ENCODE data around the gene ZNF462. TPM values are rescaled to one million over a fixed set of nuclear protein-coding genes. Genes with fewer than 3 reads are reported as not detected.
A peak's percentile ranks its signal among the peaks of the same experiment; 100 is the strongest.

ZNF462 gene
- total RNA-seq, 1 donor from 2014 or later = 98.3 TPM

- no peaks in the 10 kb centered on the region for H3K9me3 Mint-ChIP-seq (ENCODE audit: unreplicated experiment)
- no peak overlapping the region for H3K4me3 Mint-ChIP-seq (ENCODE audit: unreplicated experiment)
- H3K4me1 Mint-ChIP-seq (ENCODE audit: unreplicated experiment) = peaks cover 22% of the 10 kb centered on the region
- no peaks in the 10 kb centered on the region for H3K36me3 Mint-ChIP-seq (ENCODE audit: low read depth, unreplicated experiment)
- H3K27me3 Mint-ChIP-seq (ENCODE audit: unreplicated experiment) = peaks cover 6% of the 10 kb centered on the region
- DNase-seq (ENCODE audit: low spot score) = no peak
- TF ChIP-seq, protein P1, sequence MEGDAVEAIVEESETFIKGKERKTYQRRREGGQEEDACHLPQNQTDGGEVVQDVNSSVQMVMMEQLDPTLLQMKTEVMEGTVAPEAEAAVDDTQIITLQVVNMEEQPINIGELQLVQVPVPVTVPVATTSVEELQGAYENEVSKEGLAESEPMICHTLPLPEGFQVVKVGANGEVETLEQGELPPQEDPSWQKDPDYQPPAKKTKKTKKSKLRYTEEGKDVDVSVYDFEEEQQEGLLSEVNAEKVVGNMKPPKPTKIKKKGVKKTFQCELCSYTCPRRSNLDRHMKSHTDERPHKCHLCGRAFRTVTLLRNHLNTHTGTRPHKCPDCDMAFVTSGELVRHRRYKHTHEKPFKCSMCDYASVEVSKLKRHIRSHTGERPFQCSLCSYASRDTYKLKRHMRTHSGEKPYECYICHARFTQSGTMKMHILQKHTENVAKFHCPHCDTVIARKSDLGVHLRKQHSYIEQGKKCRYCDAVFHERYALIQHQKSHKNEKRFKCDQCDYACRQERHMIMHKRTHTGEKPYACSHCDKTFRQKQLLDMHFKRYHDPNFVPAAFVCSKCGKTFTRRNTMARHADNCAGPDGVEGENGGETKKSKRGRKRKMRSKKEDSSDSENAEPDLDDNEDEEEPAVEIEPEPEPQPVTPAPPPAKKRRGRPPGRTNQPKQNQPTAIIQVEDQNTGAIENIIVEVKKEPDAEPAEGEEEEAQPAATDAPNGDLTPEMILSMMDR (IDR thresholded peaks at IDR 0.05; ENCODE audit: unreplicated experiment) = no peak
- H3K27ac Mint-ChIP-seq (ENCODE audit: unreplicated experiment) = no peak overlapping the region
These were observed 179.6 kb downstream of the ZNF462 start for GRCh38 chr9:107042606-107043005.

DNA sequence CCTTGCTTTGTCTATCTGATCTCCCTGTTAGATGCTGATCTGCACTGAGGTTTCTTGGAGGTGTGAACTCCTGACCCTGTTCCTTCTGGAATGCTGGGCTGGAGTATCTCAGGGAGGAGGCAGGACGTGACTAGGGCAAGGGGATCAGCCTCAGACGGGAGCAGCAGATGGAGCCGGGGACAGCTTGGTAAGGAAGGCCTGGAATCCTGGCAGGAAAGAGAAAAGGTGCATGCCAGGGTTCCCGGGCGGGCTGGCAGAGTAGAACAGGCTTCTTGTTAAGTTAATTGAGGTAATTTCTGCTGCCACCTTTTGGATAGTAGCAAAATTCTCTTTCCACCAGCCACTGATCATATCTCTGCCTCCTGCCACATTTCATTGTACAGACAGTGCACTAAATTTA, 180.9 kb downstream of the ZNF462 start:
- Mint-ChIP-seq H3K27me3 (ENCODE audit: unreplicated experiment) (peaks cover 14% of the 10 kb centered on the region), H3K4me1 (ENCODE audit: unreplicated experiment) (peaks cover 31% of the 10 kb centered on the region), H3K4me3 (ENCODE audit: unreplicated experiment) (no peak overlapping the region), H3K27ac (ENCODE audit: unreplicated experiment) (no peak overlapping the region), H3K9me3 (ENCODE audit: unreplicated experiment) (no peaks in the 10 kb centered on the region), H3K36me3 (ENCODE audit: low read depth, unreplicated experiment) (no peaks in the 10 kb centered on the region)
- DNase-seq (ENCODE audit: low spot score) = no peak
- TF ChIP-seq, protein P1 (IDR thresholded peaks at IDR 0.05; ENCODE audit: unreplicated experiment) = no peak

DNA sequence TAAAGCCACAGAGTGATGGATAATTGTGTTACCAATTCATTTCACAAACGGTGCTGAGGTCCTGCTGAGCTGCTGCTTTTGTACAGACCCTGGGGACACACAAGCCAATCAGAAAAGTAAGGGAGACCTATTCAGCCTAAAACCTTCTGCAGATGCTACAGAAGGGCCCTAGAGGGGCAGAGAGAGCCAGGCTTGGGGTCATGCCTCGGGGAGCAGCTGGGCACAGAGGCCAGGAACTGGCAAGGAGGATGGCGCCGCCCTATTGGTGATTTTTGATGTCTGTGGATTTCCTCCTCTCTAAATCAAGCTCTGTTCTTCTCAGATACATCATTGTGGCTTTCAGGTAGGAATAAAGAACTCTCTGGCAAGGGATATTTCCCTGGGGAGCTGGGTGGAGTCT, 181.9 kb downstream of the ZNF462 start:
- H3K27me3 Mint-ChIP-seq (ENCODE audit: unreplicated experiment) = peaks cover 14% of the 10 kb centered on the region
- H3K27ac Mint-ChIP-seq (ENCODE audit: unreplicated experiment) = no peak overlapping the region
- no peaks in the 10 kb centered on the region for H3K36me3 Mint-ChIP-seq (ENCODE audit: low read depth, unreplicated experiment)
- H3K4me1 Mint-ChIP-seq (ENCODE audit: unreplicated experiment) = peaks cover 33% of the 10 kb centered on the region
- TF ChIP-seq, protein P1 (IDR thresholded peaks at IDR 0.05; ENCODE audit: unreplicated experiment) = peak; percentile 16
- no peak for DNase-seq (ENCODE audit: low spot score)
- no peak overlapping the region for H3K4me3 Mint-ChIP-seq (ENCODE audit: unreplicated experiment)
- no peaks in the 10 kb centered on the region for H3K9me3 Mint-ChIP-seq (ENCODE audit: unreplicated experiment)

- H3K27me3 Mint-ChIP-seq (ENCODE audit: unreplicated experiment) = peaks cover 12% of the 10 kb centered on the region
- no peak overlapping the region for H3K27ac Mint-ChIP-seq (ENCODE audit: unreplicated experiment)
- H3K4me1 Mint-ChIP-seq (ENCODE audit: unreplicated experiment) = peaks cover 38% of the 10 kb centered on the region
- no peaks in the 10 kb centered on the region for H3K9me3 Mint-ChIP-seq (ENCODE audit: unreplicated experiment)
- H3K4me3 Mint-ChIP-seq (ENCODE audit: unreplicated experiment) = no peak overlapping the region
- H3K36me3 Mint-ChIP-seq (ENCODE audit: low read depth, unreplicated experiment) = no peaks in the 10 kb centered on the region
- TF ChIP-seq, protein P1 (IDR thresholded peaks at IDR 0.05; ENCODE audit: unreplicated experiment) = no peak
- no peak for DNase-seq (ENCODE audit: low spot score)
These were observed 183.7 kb downstream of the ZNF462 start for GRCh38 chr9:107046692-107047091.

- H3K36me3 Mint-ChIP-seq (ENCODE audit: low read depth, unreplicated experiment) = no peaks in the 10 kb centered on the region
- no peak overlapping the region for H3K27ac Mint-ChIP-seq (ENCODE audit: unreplicated experiment)
These were observed 186.3 kb downstream of the ZNF462 start for GRCh38 chr9:107049046-107049802.

More at GRCh38 chr9:107049046-107049802, 186.3 kb downstream of the ZNF462 start:
- TF ChIP-seq, protein P1 (IDR thresholded peaks at IDR 0.05; ENCODE audit: unreplicated experiment) = no peak
- Mint-ChIP-seq H3K4me1 (ENCODE audit: unreplicated experiment) (peaks cover 51% of the 10 kb centered on the region), H3K9me3 (ENCODE audit: unreplicated experiment) (no peaks in the 10 kb centered on the region), H3K27me3 (ENCODE audit: unreplicated experiment) (peaks cover 11% of the 10 kb centered on the region), H3K4me3 (ENCODE audit: unreplicated experiment) (no peak overlapping the region)
- DNase-seq (ENCODE audit: low spot score) = no peak

Data from endothelial cell (in vitro differentiated cells).